GM15510 (cell line): ENCODE data around the gene MGAT3.
A peak's percentile ranks its signal among the peaks of the same experiment; 100 is the strongest.

ENCODE experiments used
- POLR2A ChIP-seq: IDR thresholded peaks from 3 replicates; pipeline ENCODE4 v1.6.1; 2011; ENCODE audit warnings: borderline replicate concordance; ENCODE audit not compliant: insufficient read length; ENCODE audit errors: extremely low read depth

MGAT3 gene

GRCh38 chr22:39502109-39502788 is 45.4 kb downstream of the MGAT3 start, which contains the start of gene MIEF1:
Gene MIEF1, plus strand, starts transcription at chr22:39502290. Its CDS starts 9,005 bp downstream, at chr22:39511295.
- TF ChIP-seq POLR2A = peak; percentile 70

GRCh38 chr22:39502789-39503409 is 46.1 kb downstream of the MGAT3 start:
- no peak for TF ChIP-seq POLR2A

- TF ChIP-seq POLR2A = no peak
Measured at GRCh38 chr22:39503630-39504029, 46.8 kb downstream of the MGAT3 start.

- TF ChIP-seq POLR2A = no peak
Measured at GRCh38 chr22:39504071-39504470, 47.3 kb downstream of the MGAT3 start.

GRCh38 chr22:39508393-39508792 is 51.6 kb downstream of the MGAT3 start:
- TF ChIP-seq POLR2A = no peak

GRCh38 chr22:39510529-39511149 is 53.8 kb downstream of the MGAT3 start:
- no peak for TF ChIP-seq POLR2A

- TF ChIP-seq POLR2A = no peak
Measured at GRCh38 chr22:39511226-39511625, 54.4 kb downstream of the MGAT3 start.

GRCh38 chr22:39512026-39512425 is 55.2 kb downstream of the MGAT3 start:
- no peak for TF ChIP-seq POLR2A

GRCh38 chr22:39513791-39514190 is 57.0 kb downstream of the MGAT3 start:
- TF ChIP-seq POLR2A = no peak

GRCh38 chr22:39514373-39514973 is 57.7 kb downstream of the MGAT3 start:
- no peak for TF ChIP-seq POLR2A

GRCh38 chr22:39515266-39516050 is 58.6 kb downstream of the MGAT3 start:
- no peak for TF ChIP-seq POLR2A

GRCh38 chr22:39517470-39517869 is 60.7 kb downstream of the MGAT3 start:
- TF ChIP-seq POLR2A = no peak

GRCh38 chr22:39518144-39518786 is 61.5 kb downstream of the MGAT3 start:
- no peak for TF ChIP-seq POLR2A
